HG02885 (cell line): ENCODE results near the gene MXD3.
"Not testable (repeated sequence)": the region's sequence is repeated elsewhere in the genome, so short reads cannot be mapped to it uniquely, and the experiment has no call there.

Source experiments
- ATAC-seq: cut with Tn5 transposase; IDR thresholded peaks from one replicate; pipeline ENCODE4 v1.9.1; 2021; ENCODE audit warnings: mild to moderate bottlenecking; ENCODE audit not compliant: unreplicated experiment, poor library complexity

Gene MXD3

GRCh38 chr5:177311723-177312648 lies at the start of gene MXD3:
Gene MXD3, minus strand, starts transcription at chr5:177311898. Its CDS starts 68 bp downstream, at chr5:177311830.
- peak; percentile 82 for ATAC-seq

DNA sequence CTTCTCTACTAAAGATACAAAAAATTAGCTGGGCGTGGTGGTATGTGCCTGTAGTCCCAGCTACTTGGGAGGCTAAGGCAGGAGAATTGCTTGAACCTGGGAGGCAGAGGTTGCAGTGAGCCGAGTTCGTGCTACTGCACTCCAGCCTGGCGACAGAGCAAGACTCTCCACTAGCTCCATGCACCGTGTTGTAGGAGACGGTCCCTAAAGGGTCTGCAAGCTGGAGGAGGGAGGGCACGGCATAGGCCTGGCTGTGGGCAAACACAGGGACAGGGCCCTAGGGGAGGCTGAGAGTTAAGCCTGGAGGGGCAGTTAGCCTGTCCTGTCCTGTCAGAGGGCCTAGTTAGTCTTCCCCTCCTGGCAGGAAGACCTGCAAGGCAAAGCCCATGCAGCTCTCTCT lies 49.0 kb upstream of the MXD3 start:
- ATAC-seq, result not testable (repeated sequence)

- no peak for ATAC-seq
Measured at GRCh38 chr5:177359860-177360259, 48.2 kb upstream of the MXD3 start.

GRCh38 chr5:177359451-177359851 lies 47.8 kb upstream of the MXD3 start:
- ATAC-seq, result no peak

DNA sequence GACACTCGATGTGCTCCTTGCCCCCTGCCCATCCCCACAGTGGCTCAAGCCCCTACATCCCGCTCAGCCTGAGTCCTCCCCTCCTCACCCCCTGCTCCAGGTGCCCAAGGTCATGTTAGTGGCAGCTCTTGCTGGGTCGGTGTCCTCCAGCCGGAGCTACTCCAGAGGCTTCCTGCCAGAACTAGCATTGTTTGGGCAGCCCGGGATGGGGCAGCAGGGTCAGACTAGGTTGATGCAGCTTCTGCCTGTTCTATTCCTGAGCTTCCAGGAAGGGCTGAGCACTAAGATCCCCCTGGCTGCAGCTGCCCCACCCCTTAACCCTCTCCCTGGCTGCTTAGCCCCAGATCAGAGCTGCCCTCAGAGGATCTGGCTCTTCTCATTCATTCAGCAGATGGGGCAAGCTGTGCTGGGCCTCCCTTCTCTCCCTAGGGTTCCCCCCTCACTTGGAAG lies 46.7 kb upstream of the MXD3 start:
- ATAC-seq, result no peak

DNA sequence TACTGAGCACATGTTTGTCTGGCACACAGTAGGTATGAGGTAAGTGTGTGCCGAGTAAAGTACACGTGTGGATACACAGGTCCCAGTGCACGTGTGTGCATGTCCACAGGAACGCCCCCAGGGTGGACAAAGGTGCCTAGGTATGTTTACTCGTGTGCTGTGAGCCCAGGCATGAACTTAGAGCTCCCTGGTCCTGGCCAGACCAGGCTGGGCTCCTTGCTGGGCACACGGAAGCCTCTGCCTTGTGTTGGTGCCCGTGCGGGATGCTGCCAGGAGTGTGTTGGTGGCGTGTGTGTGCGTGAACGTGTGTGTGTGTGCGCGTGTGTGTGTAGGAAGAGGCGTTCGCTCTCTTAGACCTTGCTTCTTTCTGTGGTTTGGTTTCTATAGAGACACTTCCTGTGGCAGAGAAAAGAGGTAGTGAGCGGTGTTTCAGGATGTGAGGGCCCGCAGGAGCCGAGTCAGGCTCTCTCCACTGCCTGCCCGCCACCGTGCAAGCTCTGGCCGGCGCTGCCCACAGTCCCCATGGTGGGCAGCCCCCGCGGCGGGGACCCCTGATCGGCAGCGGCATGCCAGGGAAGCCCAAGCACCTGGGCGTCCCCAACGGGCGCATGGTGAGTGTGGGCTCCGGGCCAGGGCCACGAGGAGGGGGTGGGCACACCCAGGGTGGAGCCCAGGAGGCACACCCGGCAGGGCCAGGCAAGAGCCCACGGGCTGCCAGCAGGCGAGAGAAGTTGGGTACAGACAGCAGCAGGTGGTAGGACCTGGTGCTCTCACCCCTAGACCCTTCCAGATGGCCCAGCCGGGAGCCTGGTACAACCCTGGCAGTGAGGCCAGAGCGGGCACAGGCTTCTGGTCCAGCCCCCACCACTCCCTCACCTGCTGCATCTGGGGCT lies 46.0 kb upstream of the MXD3 start, which contains the start of gene RGS14:
Gene RGS14, plus strand, starts transcription at position 466 of the 893 bp plus-strand sequence. Its CDS starts 101 bp downstream, at position 567.
- peak; percentile 93 for ATAC-seq

DNA sequence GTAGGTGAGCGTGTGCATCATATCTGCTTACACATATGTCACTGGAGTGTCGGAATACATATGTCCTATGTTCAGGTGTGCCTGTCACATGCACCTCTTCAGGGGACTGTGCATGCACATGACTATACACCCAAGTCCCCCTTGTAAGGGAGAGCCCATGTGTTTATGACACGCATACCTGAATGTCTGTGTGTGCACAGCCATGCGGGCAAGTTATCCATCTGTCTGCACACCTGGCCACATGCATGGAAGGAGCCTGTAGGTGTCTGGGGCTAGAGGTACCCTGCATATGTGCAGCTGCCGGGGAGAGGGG lies 45.4 kb upstream of the MXD3 start:
- no peak for ATAC-seq

DNA sequence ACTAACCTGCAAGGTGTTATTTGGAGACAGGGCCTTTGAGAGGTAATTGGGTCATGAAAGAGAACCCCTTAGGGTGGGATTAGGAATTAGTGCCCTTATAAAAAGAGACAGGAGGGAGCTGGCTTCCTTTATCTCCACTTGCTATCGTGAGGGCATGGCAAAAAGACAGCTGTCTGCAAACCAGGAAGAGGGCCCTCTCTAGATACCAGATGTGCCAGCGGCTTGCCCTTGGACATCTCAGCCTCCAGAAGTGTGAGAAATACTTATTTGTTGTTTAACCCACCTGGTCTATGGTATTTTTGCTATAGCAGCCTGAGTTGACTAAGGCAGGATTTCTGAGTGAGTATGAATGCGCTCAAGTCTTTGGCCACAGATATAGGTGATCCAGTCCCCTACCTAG lies 45.0 kb upstream of the MXD3 start:
- no peak for ATAC-seq

DNA sequence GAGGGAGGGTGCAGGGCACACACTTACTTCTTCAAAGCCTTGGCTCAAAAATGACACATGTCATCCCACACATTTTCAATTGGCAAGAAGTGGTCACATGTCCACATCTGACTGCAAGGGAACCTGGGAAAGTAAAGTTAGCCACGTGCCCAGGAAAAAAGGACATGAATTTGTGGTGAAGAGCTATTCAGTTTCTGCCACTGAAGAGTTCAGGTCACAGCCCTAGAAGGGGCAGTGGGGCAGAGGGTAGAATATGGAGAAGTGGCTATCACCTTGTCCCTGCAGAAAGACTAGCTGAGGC lies 44.1 kb upstream of the MXD3 start:
- no peak for ATAC-seq

DNA sequence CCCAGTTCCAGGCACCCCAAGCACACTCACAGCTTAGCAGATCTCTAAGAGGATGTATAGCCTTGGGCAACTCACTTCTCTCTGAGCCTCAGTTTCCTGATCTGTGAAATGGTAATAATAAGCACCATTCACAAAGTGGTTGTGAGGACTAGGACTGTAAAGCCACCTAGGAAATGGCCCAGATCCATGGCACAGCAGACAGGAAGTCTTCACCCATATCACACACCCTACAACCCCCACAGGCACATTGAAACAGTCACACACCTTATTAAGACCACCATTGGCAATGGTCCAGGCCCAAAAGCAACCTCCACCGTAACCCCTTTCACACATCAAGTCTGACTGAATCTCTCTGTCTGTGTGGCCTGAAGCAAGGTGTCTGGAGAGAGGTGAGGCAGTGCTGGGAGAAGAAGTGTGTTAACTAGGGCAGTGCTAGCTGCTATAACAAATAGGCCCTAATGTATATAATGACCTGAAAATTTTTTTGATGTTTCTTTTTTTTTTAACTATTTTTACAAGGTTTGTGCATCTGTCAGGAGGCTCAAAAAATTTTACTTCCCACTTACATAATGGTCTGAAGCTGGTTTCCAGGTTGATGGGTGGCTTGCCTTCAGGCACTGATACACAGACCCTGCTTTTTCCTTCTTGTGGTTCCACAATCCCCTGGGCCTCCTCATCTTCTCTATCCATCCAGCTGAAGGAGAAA lies 43.6 kb upstream of the MXD3 start:
- ATAC-seq, result no peak

DNA sequence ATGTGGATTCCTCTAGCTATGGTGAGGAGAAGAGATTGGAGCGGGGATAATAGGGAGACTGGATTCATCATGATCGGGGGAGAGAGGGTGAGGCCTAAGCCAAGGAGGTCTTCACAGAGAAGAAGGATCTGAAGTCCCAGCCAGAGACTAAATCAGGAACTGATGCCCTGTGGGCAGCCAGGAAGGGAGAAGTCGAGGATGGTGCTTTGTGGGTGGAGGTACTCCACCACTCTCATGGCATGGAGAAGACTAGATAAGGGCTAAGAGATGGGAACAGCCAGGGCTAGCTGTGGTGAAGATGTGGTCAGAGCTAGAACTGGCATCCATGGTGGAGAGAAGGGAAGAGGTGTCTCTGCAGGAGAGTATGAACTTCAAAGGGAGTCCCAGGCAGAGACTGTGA lies 43.0 kb upstream of the MXD3 start:
- ATAC-seq, result no peak

- no peak for ATAC-seq
Measured at GRCh38 chr5:177354256-177354655, 42.6 kb upstream of the MXD3 start.

GRCh38 chr5:177353093-177353492 lies 41.4 kb upstream of the MXD3 start:
- ATAC-seq, result no peak

DNA sequence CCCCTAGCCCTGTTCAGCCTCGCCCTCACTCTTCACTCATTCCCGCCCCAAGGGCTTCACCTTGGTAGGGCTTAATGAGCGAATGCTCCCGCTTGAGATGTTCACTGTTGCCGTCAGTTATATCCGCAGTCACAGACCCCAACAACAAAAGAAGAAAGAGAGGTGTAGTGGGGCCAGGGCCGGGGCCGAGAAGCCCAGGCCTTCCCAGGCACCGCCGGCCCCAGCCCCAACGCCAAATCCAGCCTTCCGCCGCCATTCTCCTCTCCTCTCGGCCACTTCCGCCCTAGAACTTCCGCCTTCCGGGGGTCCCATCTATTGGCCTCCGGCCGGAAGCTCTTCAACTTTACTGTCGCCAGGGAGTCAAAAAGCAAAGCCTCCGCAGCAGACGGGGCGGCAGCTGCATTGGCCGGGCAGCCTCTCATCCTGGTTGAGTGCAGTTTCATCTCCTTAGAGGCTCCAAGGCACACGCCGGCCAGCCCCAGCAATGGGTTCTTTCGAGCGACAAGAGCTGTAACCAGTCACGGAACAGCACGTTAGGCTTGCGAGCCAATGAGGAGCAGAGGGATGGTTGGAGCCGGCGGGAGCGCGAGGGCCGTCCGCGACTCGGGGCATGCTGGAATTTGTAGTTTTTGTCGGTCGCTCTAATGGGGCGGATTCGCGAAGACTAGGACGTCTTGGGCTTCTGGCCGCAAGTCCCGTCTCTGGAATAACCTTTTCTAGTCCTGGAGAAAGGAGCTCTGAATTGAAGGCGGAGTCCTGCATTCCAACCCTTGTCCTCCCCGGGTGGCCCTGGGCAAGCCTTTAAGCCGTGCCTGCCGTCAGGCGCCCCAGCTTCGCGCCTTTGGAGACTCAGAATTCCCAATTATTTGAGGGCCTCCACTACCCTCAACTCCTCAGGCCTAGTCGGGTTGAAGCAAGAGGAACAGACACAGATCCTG lies 40.0 kb upstream of the MXD3 start, which contains the start of gene LMAN2:
Gene LMAN2, minus strand, starts transcription at position 277 of the 938 bp plus-strand sequence. Its CDS starts 21 bp downstream, at position 256.
- ATAC-seq, result peak; percentile 93

GRCh38 chr5:177350776-177351391 lies 39.2 kb upstream of the MXD3 start:
- peak; percentile 13 for ATAC-seq

GRCh38 chr5:177349762-177350161 lies 38.1 kb upstream of the MXD3 start:
- ATAC-seq, result no peak

DNA sequence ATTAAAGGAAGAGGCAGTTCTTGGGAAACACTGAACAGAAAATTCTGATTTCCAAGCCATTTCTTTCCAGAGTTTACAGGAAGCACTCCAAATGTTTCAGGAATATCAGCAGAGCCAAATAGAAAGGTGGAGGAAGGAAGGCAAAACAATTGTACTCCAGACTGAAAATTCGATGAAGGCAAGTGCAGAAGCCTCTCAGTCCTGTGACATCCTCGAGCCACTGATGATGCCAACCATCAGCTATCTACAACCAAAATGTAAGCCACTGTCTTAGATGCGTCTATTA lies 37.6 kb upstream of the MXD3 start:
- no peak for ATAC-seq

GRCh38 chr5:177347699-177348098 lies 36.0 kb upstream of the MXD3 start:
- ATAC-seq, result no peak

DNA sequence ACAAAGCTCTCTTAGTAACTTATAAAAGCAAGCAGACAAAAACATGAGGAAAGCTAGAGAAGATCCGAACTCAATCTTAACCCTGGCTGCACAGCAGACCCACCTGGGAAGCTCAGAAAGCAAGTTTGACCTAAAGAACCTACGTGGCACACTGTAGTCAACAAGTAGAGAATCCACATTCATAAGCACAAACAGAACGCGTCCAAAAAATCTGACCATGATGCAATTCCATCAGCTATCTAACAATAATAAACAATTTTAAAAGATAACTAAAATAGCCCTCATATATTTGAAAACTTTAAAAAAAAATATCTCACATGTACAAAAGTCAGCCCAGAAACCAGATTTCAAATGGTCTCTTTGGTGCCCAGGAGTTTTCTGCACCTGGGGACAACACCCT lies 35.1 kb upstream of the MXD3 start:
- no peak for ATAC-seq
